Measurements from ENCODE around the gene EME2.
"Not testable (repeated sequence)": the region's sequence is repeated elsewhere in the genome, so short reads cannot be mapped to it uniquely, and the experiment has no call there.

Gene EME2

DNA sequence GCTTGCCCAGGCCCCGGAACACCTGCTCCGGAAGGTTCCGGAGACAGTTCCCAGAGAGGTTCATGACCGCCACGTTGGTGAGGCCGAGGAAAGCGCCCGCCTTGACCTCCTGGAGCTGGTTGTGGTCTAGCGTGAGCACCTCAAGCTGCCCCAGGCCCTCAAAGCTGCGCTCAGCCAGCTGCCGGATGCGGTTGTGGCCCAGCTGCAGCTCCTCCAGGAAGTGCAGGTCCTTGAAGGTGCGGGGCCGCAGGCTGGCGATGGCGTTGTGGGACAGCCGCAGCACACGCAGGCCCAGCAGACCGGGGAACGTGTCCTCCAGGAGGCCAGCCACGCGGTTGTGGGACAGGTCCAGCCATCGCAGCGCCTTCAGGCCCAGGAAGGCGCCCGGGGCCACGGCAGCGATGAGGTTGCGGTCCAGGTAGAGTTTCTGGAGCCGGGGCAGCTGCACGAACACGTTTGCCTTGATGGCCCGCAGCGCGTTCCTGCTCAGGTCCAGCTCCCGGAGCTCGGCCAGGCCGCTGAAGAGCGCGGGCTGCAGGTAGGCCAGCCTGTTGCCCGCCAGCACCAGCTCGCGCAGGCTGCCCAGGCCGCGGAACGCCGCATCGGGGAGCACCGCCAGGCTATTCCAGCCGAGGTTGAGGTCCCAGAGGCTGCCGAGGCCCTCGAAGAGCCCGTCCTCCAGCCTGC is 18.8 kb downstream of the EME2 start:
- DNase-seq (ENCODE audit: low read depth), result no peak

DNA sequence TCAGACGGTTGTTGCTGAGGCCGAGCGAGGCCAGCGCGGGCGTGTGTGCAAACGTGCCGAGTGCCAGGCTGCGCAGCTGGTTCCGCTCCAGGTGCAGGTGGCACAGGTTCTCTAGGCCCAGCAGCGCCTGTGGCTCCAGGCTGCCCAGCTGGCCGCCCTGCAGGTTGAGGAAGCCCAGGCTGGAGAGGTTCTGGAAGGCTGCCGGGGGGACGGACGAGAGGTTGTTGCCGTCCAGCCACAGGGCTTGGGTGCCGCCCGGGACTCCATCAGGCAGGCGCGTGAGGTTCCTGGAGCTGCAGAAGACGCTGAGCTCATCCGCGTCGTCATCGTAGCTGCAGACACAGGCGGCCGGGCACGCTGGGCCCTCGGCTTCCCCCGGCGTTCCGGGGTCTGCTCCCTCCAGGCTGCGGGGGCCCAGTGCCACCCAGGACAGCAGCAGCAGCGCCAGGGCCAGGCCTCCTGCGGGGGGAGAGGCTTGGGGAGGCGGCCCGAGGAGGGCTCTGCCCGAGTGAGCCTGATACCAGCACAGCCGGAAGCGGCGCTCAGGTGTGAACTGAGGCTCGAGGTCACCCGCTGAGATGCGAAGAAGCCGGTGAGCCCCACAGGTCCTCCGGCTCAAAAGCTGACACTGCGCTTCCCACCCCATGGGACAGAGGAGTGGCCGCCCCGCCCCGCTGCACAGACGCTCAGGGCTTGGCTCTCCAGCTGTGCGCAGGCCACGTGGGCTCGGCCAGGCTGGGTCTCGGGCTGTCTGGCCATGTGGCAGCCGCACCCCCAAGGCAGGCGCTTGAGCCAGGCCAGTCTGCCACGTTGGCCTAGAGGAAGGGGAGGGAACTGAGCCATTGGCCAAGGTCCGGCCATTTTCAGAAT is 19.6 kb downstream of the EME2 start:
- no peak for DNase-seq (ENCODE audit: low read depth)

DNA sequence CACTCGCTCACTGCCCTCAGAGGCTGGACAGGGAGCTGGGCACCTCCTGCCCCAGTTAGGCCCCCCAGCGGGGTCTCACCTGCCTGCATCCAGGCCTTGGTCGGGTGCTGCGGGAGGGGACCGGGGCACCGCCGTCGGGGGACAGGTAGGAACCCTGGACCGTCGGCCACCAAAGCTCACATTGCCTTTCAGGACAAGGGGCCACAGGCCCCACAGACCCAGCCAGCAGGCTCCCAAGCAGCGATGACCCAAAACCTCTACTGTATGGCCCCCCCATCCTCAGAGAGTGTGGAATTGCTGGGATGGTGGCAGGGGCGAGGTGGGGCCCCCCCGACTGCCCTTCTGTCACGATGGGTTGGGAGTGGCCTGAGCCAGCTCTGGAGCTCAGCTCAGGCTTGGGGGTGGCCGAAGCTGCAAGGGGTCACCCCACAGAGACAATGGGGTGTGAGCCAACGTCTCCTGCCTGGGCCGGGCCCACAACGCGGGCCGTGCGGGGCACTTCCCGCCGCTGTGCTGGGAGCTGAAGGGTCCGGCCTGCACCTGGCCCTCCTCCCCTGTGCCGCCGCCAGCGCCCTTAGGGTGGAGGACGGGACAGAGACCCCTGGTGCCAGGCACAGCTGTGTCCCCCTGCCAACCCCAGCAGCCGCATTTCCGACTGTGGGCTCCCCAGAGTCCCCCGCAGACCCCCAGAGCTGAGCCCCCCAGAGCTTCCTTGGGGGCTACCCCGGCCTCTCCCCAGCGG is 20.4 kb downstream of the EME2 start:
- no peak for DNase-seq (ENCODE audit: low read depth)

DNA sequence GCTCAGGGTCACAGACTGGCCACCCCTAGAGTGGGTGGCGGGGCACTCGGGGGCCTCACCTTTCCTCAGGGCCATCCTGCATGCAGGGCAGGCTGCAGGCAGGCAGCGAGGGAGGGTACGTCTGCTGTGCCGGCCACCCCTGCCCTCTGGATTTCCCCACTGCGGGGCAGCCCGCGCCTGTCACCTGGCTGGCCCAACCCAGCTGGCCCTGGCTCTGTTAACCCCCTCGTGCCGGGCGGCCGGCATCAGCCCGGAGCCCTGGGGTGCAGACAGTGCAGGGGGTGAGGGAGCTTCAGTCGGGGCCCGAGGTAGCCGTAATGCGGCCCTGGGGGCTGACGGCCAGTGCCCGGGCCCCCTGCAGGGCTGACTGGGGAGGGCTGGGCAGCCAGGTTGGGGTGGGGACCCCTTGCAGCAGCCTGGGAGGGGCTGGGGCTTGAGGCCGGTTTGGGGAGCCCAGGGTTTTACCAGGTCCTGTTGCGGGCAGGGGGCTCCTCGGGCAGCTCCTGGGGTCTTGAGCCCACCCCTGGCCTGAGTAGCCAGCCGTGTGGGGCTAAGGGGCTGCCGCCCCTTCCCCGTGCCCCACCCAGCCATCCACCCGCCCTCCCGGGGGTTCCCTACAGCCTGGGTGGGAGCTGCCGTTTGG is 21.1 kb downstream of the EME2 start, which contains the start of gene IGFALS:
IGFALS (minus strand) TSS at position 128 of the 643 bp plus-strand sequence; CDS start at position 75, 53 bp downstream.
- DNase-seq (ENCODE audit: low read depth), result no peak

DNA sequence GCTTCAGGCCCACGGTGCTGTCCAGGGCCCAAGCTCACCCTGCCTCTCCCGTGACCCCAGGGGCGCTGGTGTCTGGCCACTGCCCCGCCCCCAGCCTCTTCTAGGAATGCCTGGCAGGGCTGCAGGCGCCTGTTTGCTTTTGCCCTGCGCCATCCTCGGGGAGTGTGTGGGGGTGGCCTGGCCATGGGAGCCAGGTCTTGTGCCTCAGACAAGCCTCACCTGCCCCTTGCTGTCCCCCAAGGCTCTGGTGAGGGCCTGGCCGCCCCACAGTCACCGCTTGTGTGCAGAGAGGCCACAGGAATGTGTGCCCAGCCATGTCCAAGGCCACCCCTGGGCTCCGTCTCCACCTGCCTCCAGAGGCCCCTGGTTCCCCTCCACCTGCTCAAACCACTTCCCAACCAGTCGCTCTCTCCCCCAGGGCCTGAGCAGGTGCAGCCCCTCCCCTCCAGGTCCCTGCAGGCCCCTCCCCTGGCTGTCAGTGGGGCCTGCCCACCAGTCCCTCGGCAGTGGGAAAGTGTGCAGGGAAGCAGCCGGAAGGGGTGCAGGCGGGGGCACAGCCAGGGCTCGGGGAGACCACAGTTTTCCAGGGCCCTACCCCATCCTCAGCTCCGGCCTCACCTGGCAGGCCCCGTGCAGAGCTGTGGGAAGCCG is 21.7 kb downstream of the EME2 start:
- no peak for DNase-seq (ENCODE audit: low read depth)

DNA sequence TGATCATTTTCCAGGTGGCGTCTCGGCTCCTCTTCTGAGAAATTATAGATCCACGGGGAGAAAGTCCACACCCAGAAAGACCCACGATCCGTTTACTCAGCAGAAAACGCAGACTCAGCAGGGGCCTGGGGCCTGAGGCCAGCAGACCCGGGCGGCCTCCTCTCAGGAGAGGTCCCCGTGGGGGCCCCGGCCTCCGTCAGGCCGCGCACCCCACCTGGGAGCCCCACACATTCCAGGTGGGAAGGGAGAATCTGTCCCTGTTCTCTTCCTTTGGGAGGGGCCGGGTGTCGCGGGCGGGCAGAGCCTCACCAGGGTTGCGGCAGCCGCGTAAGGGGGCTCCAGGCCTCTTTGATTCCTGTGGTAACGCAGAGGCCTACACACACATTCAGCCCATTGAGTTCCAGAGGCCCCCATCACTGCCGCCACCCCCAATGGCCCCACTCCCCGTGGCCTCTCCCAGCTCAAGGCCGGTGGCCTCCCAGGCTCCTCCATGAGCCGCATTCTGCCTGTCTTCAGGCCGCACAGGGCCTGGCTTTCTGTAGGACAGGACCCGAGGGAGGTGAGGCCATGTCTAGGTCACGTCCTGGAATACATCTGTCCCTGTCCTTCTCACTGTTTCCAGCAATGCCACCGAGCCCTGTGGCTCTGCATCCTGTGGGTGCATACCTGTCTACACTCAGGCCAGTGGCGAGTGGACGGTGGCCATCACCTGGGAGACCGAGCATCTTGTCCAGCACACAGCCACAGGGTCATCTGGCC is 22.5 kb downstream of the EME2 start:
- no peak for DNase-seq (ENCODE audit: low read depth)

DNA sequence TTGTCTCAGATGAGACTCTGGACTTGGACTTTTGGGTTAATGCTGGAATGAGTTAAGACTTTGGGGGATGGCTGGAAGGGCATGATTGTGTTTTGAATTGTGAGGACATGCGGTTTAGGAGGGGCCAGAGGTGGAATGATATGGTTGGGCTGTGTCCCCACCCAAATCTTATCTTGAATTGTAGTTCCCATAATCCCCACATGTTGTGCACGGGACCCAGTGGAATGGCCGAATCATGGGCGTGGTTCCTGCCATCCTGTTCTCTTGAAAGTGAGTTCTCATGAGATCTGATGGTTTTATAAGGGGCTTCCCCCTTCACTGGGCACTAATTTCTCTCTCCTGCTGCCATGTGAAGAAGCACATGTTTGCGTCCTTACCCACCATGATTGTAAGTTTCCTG is 26.7 kb downstream of the EME2 start:
- DNase-seq (ENCODE audit: low read depth), result not testable (repeated sequence)

DNA sequence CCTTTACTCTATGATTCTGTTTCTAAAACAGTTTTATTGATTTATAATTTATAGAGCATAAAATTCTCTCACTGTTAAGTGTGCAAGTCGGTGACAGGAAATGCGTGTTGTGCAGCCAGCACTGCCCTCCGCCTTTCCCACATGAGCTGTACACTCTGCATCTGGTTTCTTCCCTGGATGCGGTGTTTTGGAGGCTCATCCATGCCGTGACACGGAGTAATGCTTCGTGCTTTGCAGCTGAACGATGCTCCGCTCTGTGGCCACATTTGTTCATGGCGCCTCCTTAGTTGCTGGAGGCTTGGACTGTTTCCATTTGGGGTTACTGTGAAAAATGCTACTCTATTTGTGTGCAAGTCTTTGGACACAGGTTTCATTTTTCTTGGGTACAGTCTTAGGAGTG is 28.1 kb downstream of the EME2 start:
- DNase-seq (ENCODE audit: low read depth), result no peak

DNA sequence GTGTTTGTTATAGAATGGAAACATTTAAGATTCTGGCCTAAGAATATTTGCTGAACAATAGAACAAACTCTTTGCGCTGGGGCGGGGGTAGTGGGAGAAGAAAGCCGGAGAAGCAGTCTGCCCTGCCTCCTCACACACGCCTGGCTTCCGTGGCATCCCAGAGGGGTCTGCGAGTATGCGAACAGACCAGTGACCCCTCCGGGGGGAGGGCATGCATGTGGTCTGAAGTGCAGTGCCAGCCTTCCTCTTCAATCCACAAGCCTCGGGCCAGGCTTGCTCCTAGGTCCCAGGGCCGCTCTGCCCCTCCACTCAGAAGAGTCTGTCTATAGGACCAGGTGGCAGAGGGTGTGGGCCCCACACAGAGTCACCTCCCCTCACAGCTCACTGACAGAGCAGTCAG is 35.0 kb downstream of the EME2 start:
- no peak for DNase-seq (ENCODE audit: low read depth)

DNA sequence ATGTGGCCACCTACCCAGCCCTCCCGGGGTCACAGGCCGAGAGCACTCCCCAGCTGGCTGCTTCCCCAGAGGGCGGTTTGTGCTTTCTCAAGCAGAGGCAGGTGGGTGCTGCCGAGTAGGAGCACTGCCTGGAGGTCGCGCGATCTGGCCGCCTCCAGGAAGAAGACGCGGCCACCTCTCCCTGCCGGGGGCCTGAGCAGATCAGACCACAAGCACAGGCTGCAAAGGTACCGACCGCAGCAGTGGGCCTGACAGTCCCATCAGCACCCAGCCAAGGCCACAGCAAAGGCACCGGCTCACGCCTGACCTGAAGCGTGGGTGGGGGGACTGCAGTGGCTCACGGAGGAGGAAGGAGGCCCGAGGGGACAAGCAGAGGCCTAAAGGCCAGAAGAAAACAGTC is 36.1 kb downstream of the EME2 start:
- no peak for DNase-seq (ENCODE audit: low read depth)

DNA sequence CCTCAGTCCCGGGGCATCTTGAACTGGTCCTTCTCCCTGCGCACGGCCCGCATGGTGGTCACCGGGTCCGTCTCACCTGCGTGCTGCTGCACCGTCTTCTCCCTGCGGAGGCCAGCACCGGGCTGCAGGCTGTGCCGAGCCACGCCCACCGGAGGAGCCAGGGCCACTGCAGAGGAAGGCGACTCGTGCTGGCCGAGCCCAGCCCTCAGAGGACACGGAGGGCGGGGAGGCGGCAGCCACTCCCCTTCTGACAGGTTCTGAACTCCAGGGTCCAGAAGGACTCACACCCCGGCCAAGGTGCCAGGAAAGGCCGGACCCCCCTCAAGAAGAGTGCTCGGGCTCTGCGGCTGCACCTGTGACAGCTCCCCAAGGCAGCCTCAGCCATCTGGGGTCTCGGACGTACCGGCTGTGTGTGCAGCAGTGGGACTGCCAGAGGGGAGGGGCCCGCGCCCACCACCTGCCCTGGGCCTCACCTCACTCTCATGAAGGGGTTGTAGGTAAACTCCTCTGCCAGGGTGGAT is 36.7 kb downstream of the EME2 start:
- DNase-seq (ENCODE audit: low read depth), result no peak

DNA sequence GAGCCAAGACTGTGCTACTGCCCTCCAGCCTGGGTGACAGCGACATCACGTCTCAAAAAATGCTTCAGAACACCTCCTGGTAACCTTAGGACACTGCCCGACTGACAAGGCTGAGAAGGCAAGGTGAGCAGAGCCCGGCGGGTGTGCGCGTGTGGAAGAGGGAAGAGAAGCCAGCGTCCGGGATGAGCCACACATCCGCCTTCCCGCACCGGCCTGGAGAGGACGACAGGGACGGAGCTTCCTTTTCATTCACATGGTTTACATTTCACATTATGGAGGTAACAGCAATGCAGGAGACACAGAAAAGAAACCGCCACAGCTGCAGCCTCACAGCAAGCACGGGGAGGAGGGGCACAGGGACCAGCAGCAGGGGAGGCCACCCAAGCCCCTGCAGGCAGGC is 37.5 kb downstream of the EME2 start:
- no peak for DNase-seq (ENCODE audit: low read depth)

DNA sequence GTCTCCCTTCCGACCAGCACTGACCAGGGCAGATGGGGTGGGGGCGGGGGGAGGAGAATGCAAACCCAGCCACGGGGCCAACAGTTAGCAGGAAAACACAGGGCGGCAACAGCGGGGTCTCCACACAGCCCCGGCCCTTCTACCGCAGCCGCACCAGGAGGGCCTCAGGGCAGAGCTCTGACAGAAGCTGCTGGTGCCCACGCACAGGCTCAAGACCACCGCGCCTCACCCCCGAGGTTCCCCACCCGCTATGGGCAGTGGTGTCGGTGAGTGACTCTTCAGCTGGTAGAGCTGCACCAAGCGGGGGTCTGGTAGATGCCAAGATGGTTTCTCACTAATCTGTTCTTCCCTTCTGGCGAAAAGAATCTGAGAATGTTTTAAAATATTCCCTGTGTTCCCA is 37.9 kb downstream of the EME2 start:
- DNase-seq (ENCODE audit: low read depth), result no peak

DNA sequence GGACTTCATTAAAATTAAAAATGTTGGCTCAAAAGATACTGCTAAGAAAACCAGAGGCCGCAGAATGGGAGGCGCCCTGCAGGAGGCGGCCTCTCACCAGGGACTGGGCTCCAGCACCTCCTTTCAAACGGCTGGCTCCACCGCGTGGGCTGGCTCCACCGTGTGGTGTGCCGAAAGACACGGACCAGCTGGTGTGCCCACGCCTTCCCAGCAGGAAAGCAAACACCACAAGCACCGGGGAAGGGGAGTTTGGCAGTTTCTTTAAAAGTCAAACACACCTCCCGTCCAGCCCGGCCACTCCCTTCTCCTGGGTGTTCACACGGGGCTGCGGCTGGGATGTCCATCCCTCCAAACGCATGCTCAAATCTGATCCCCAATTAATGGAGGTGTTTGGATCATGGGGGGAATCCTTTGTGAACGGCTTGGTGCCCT is 40.1 kb downstream of the EME2 start:
- DNase-seq (ENCODE audit: low read depth), result no peak

DNA sequence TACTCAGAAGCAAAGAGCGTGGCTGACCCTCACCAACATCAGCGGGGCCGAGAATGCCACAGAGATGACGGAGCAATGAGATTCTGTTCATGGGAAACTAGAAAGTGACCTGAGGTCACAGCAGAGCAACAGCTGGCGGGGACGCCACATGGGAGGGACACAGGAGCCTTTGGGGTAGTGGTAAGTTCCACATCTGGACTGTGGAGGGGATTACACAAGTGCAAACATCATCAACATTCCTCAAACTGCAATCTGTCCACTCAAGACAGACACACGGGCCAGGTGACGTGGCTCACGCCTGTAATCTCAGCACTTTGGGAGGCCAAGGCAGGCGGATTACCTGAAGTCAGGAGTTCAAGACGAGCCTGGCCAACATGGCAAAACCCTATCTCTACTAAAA is 42.9 kb downstream of the EME2 start:
- no peak for DNase-seq (ENCODE audit: low read depth)

DNA sequence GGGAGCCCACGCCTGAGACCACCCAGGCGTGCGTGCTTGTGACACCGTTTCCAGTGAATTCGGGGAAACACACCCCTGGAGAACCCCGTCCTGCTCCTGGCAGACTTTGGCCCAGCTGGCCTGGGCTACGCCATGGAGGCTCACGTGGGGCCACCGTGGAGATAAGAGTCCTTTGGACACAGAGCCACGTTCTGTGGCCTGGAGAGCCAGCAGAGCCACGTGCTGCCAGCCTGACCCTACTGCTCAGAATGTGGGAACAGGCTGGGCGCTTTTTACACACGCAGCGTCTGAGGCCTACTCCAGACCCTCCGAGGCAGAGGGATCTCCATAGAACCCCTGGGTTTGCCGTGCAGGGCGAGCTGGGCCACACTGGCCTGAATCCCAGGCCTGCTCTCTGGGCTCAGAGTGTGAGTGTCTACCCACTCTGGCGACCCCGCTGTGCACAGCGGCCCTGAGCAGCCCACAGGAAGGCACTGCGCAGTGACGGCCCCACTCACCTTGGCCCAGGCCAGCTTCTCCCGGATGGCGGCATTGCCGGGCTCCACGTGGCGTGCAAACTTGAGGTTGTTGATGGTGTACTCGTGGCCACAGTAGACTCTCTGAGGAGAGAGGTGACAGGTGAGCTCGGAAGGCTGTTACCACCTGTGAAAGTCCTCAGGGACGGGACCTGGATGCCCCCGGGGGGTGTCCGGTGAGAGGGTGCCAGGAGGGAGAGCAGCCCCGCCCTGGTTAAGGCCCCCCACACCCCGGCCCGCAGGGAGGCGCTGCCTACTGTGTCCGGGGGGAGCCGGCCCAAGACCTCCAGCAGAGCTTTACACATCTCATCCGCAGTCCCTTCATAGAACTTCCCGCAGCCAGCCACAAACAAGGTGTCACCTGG is 44.0 kb downstream of the EME2 start:
- DNase-seq (ENCODE audit: low read depth), result no peak

DNA sequence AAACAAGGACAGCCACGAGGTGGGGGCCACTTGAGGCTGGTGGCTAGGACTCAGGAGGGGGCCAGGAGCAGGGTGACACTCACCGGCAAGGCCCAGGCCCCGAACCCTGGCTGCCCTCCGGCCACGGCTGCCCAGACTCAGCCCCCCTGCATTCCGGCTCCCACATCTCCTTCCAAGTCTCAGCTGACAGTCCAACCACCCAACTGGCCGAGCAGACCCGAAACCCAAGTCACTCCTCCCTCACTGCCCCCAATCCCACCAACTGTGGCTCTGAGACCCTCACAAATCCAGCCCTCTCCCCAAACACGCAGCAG is 44.6 kb downstream of the EME2 start:
- no peak for DNase-seq (ENCODE audit: low read depth)

DNA sequence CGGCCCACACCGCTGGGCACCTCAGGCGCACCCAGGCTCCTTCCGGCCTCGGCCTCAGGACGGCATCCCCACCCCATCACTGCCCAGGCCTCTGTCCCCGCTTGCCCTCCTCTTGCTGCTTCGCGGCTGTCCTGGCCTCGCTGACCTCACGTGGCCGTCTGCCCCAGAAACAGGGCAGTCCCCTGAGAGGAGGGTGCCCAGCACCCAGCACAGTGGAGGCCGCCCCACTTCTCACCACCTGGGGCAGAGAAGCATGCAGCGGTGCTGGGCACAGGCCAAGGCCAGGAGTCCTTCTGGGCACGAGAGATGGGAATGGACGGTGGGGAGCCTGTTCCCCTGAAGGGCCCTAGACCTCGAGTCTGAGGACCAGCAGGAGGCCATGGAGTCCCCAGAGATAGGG is 45.1 kb downstream of the EME2 start:
- DNase-seq (ENCODE audit: low read depth), result no peak

DNA sequence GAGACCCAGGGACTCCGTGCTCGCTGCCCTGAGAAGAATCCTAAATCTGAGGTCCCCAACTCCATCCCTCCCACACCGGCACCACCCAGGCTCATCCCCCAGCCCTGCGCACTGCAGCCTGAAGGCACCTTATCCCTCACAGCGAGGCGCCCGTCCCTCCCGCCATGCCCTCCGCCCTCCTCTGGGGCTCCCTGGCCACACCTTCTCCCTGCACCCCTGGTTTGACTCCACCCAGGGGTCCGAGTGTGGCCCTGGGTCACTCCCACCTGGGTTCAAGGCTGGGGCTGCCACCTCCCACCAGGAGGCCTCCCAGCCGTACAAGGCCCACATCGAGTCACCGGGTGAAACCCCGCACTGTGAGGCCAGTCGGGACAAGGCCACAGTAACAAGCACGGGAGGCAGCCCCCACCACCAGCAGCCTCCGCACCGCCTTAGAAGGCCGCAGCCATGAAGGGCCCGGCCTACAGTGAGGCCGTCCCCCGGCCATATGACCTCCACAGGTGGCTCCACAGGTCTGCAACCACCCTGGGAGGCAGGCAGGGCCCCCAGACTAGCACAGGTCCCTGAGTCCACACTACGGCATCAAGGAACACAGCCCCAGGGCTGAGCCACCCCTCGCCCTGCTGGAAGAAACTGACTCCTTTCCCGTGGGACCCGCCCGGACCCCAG is 45.7 kb downstream of the EME2 start:
- no peak for DNase-seq (ENCODE audit: low read depth)

Measured in fibroblast of gingiva (primary cell).